Hepatocyte (in vitro differentiated cells): ENCODE results near the gene FAHD2B.
"Not testable (repeated sequence)": the region's sequence is repeated elsewhere in the genome, so short reads cannot be mapped to it uniquely, and the experiment has no call there.

Experiments used
- CTCF ChIP-seq: fragments of 200-600 bp; sonication (generic); IDR thresholded peaks from 2 replicates; pipeline ENCODE4 v1.5.1; 2016; ENCODE audit warnings: antibody characterized with exemption, mild to moderate bottlenecking; ENCODE audit not compliant: poor library complexity
- EZH2 ChIP-seq: fragments of 200-600 bp; sonication (generic); IDR thresholded peaks from 2 replicates; pipeline ENCODE4 v1.6.1; 2016; ENCODE audit warnings: antibody characterized with exemption, mild to moderate bottlenecking, borderline replicate concordance
- EZH2phosphoT487 ChIP-seq: fragments of 200-600 bp; sonication (generic); IDR thresholded peaks from one replicate; pipeline ENCODE4 v1.6.1; 2018; ENCODE audit warnings: antibody characterized with exemption, mild to moderate bottlenecking, low read depth, moderate library complexity; ENCODE audit not compliant: unreplicated experiment, severe bottlenecking

- TF ChIP-seq EZH2, CTCF, EZH2phosphoT487: not testable (repeated sequence)
Measured at GRCh38 chr2:97082206-97082605, 12.5 kb downstream of the FAHD2B start.
